Activated CD4-positive, alpha-beta T cell treated with anti-CD3 and anti-CD28 coated beads, Interleukin-2, amount 50 U/mL, for 24 hours (primary cell): ENCODE data around the gene MPPE1.

ENCODE experiments used
- DNase-seq, 2 donors: peaks; one replicate each; pipeline ENCODE4 v3.0.0-alpha.2; 2020; ENCODE audit warnings: low read depth in 1 of 2, low spot score in 1 of 2

Gene MPPE1

GRCh38 chr18:11885278-11885947, 22.7 kb downstream of the MPPE1 start:
- no peak for DNase-seq

DNA sequence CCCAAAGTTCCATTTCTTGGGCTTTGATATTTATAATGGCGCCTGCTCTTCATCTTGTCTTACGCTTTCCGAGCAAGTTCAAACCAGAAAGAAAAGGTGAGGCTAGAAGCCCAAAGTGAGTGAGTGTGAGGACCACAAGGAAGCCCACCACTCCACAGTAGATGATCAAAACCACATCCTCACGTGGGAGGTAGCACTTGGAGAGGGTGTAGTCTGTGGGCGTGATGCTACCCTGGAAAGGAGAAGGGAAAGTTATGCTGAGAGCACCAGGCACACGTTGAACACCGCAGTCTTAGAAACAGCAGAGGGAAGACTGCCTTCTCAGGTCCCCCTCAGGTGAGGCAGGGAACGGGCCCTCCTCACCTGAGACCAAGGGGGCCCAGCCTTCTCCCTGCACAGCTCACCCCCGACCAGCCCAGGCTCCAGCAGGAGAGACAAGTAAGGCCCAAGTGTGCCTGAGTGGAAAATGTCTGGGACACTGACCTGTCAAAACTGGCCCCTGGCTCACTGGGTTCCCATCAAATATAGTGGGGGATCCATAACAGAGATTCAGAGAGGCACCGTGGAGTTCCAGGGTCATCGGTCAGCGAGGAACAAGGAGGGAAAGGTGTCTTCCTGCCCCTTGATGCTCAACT, 23.6 kb downstream of the MPPE1 start:
- DNase-seq: no peak

GRCh38 chr18:11883153-11883552, 25.0 kb downstream of the MPPE1 start:
- DNase-seq: no peak

- no peak for DNase-seq
Observed at GRCh38 chr18:11882636-11883035, 25.5 kb downstream of the MPPE1 start.

DNA sequence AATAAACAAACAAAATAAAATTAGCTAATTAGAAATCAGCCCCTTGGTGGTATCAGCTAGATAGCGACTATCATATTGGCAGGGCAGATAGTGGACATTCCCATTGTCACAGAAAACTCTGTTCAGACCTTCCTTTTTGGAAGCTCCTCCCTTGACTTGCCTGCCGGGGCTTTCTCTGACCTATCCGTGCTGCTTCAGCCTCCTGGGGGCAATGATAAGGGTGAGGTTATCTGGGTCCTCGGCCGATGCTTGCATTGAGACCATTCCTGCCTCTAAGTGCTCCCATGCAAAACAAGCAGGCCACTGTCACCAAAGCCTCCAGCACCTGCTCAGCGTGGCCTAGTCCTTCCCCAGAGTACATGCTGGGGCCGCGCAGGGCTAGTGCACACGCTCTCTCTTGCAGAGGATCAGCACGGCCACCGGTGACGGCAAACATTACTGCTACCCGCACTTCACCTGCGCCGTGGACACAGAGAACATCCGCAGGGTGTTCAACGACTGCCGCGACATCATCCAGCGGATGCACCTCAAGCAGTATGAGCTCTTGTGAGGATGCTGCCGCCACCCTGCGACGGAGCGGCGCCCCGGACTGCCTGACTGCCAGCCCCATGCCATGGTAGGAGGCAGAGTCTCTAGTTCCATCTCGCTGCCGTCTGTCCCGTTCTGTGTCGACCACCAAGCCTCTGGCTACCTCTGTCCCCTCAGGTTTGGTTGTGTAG, 27.4 kb downstream of the MPPE1 start:
- DNase-seq: no peak

DNA sequence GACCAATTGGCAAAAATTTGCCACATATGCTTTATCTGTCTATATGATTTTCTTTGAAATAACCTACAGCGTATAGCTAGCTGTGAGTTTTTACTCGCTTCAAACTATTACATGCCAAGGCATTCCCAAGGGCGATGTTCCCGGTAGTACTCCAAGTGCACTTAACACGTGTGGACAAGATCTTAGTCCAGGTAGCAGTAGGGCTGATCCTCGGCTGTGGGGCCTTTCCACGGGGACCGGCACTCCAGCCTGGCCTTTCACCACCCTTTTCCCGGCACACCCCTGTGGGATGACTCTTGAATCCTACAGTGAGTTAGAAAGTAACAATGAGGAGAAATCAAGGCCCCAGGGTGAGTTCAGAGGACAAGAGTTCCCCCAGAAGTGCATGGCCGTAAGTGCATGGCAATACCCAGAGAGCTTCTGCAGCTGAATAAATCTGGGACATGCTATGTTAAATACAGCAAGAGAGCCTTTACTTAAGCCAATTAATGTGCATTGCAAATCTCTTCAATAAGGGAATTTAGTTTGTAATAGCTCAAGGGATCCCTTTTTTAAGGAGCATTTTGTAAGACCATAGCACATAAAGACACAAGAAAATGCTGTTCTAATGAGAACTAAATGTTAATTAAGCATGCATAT, 30.5 kb downstream of the MPPE1 start:
- DNase-seq: no peak

GRCh38 chr18:11874676-11875075, 33.4 kb downstream of the MPPE1 start:
- no peak for DNase-seq

DNA sequence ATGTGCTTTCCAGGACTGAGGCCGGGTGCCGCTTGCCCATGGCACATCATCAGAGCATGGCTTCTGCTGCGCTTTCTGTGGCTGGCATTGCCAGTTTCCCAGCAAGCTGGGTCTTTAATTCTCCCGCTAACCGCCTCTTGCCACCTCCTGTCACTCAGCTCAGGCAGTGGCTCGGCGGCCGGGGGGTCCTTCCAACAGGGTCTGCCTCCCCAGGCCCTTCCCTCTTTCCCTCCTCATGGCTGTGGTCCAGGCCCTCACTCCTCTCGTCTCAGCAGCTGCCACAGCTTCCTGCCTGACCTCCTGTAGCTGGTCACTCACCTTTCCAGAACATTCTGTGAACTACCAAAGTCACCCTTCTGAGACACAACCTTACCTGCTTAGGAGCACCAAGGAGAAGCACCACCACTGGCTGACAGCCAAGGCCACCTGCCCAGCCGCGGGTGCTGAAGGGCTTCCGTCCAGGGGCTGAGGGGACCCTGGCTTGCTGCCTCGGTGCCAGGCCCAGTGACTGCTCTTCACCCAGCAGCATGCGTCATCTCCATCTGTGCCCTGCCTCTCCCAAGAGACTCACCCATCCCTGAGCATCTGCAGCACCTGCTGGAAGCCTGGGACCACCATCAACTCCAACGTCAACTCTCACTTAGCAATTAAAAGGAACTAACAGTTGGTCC, 34.3 kb downstream of the MPPE1 start:
- no peak for DNase-seq

- DNase-seq: no peak
Observed at GRCh38 chr18:11872479-11873136, 35.5 kb downstream of the MPPE1 start.

DNA sequence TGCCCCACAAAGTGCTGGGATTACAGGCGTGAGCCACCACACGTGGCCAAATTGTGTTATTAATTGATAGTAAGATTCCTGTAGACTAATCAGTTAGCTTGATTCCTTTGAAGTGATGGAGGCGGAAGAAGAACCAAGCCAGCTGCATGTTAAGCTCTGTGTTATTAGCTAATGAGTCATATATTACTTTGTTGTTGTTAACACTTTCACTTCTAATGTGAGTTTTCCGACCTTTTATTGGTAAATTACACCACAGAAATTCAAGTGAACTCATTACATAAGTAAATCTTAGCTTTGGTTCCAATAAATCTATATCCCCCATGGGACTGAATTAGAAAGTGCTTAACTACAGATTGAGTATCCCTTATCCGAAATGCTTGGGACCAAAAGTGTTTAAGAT, 36.6 kb downstream of the MPPE1 start:
- no peak for DNase-seq

- no peak for DNase-seq
Observed at GRCh38 chr18:11868230-11868629, 39.9 kb downstream of the MPPE1 start.

DNA sequence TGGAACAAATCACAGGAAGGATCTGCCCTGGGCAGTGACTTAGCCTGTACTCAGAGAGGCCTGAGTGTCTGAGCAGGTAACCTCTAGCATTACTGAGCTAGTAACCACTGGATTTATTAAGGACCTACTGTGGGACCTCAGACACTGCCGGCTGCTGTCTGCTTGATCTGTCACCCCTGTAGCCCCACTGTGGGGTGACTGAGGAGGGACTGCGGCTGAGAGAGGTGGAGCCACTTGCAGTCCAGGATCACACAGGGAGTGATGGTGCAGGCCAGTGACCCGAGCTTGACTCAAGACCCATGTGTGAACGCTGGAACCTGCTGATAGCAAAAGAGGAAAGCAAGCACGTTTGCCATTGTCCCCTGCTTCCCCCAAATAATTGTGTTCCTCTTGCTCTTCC, 41.4 kb downstream of the MPPE1 start:
- no peak for DNase-seq

DNA sequence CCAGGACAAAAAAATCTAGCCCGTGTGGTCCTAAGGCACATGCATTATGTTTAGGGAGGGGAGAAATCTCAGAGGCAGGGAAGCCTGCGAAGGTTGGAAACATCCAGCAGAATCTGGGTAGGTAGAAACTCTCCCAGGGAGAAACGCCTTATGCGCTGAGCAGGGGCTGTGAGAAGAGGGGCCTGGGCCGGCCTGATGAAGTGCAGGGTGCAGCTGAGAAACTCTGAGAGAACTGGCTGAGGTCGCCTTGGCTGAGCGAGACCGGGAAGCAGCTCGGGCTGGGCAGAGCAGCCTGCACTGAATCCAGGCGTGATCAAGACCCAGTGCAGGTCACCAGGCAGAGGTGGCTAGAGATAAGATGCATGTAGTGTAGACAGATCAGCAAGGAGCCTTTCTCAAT, 41.8 kb downstream of the MPPE1 start:
- DNase-seq: no peak

GRCh38 chr18:11865071-11865470, 43.0 kb downstream of the MPPE1 start:
- DNase-seq: no peak

DNA sequence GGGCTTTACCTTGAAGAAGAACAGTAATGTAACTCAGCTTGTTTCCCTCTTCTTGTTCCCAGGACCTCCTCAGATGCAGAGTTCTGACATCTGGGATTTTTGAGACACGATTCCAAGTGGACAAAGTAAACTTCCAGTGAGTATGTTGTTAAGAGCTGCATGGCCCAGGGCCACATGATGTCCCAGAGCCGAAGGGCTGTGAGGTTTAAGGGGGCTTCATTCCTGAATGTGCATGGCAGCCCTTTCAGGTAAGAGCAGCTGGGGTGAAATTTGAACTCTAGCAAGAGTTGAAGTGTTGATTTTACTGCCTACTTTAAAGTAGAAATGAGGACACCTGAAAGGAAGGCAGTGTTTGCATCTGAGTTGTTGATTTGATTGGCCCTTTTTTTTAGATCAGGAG, 43.6 kb downstream of the MPPE1 start:
- no peak for DNase-seq

GRCh38 chr18:11862468-11863137, 45.5 kb downstream of the MPPE1 start:
- DNase-seq: no peak

GRCh38 chr18:11861583-11862288, 46.4 kb downstream of the MPPE1 start:
- no peak for DNase-seq

DNA sequence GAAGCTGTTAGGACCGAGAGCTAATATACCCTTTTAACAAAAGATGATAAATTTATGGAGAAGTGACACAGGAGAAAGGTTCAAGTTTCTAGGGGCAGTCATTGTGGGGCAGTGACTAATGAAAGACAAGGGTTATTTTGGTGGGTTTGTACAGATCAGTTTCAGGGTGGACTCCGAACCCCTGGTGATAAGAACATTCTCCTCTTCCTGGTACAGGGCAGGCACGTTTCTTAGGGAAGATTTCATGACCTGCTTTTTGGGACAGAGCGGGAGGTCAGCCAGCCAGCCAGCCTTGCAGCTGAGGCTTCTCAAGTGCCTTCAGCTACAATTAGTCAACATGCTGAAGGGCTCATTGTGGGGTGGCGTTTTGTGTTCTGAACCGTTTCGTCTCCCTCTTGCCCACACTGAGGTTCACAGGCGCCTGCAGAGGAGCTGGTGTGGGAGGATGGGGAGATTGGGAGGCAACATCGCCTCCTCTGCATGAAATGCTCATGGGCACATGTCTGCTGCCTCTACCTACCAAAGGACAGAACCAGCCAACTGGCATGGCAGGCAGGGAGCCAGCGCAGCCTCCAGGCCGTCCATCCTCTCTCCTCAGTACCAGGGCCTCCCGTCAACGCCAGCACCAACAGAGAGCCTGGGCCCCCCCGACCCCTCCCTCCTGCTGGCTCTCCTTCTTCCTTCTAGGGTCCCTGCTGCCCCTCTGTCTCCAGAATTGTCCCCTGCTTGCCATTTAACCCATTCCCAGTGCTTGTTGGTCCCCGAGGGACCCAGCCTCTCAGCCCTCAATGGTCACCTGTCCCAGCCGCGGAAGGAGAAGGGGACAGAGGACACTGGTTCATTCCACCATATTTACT, 47.3 kb downstream of the MPPE1 start:
- no peak for DNase-seq

GRCh38 chr18:11859903-11860407, 48.2 kb downstream of the MPPE1 start:
- DNase-seq: no peak
